ENCODE results near the gene HSPBAP1. TPM values are rescaled to one million over a fixed set of nuclear protein-coding genes. Genes with fewer than 3 reads are reported as not detected.
A peak's percentile ranks its signal among the peaks of the same experiment; 100 is the strongest.

Gene HSPBAP1
- total RNA-seq, 4 donors from 2014 or later, result 10.9 to 15.3 (median 12.9) TPM

DNA sequence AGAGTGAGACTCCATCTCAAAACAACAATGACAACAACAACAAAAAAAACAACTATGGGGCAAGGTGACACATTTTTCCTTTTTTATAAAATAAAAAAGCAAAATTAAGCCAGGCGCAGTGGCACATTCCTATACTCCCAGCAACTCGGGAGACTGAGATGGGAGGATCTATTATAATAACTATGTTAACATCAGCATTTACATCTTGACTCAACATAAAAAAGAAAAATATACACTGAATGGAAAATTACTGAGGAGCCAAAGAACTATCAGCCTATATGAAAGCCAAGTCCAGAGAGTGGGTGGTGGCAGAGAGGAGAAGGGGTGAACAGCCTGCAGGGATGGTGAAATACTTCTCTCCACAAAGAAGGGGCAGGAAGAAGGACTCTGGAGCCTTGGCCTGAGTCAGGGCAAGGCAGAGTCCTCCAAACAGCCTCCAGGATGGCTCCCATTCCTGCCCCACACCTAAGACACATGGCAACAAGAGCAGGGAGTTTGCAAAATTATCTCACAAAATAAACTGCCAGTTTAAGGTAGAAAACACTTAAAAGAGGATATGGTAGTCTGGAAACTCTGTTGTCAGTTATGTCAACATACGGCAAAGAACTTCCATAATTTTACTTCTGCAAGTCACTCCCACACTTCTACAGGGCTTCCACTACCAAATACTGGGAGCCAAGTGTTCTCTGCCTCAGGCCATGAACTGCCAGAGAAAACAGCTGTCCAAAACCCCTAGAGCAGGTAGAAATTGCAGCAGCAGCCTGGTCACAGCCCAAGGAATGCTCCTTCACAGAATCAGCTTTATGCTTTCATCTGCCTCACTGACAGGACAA lies 25.9 kb downstream of the HSPBAP1 start:
- peaks cover 0 to 3% (median 0%) of the 10 kb centered on the region in 4 donors for H3K4me1 ChIP-seq
- H3K27ac ChIP-seq, result peak overlapping the region in 2 of 4 donors; percentile 32 to 44
- no peak for DNase-seq (ENCODE audit: low spot score in 2 of 2)
- peaks cover 0 to 19% (median 3%) of the 10 kb centered on the region in 3 donors for H3K36me3 ChIP-seq
- 77 to 84% methylated on average over 3 of the region's 3 CpGs for WGBS, 2 donors
- H3K9me3 ChIP-seq, result no peaks in the 10 kb centered on the region
- no peak overlapping the region for H3K4me3 ChIP-seq
- no peaks in the 10 kb centered on the region for H3K27me3 ChIP-seq
- TF ChIP-seq POLR2A (IDR thresholded peaks at IDR 0.05) (no peak), EP300 (IDR thresholded peaks at IDR 0.05) (no peak)
- TF ChIP-seq, protein P1, sequence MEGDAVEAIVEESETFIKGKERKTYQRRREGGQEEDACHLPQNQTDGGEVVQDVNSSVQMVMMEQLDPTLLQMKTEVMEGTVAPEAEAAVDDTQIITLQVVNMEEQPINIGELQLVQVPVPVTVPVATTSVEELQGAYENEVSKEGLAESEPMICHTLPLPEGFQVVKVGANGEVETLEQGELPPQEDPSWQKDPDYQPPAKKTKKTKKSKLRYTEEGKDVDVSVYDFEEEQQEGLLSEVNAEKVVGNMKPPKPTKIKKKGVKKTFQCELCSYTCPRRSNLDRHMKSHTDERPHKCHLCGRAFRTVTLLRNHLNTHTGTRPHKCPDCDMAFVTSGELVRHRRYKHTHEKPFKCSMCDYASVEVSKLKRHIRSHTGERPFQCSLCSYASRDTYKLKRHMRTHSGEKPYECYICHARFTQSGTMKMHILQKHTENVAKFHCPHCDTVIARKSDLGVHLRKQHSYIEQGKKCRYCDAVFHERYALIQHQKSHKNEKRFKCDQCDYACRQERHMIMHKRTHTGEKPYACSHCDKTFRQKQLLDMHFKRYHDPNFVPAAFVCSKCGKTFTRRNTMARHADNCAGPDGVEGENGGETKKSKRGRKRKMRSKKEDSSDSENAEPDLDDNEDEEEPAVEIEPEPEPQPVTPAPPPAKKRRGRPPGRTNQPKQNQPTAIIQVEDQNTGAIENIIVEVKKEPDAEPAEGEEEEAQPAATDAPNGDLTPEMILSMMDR (IDR thresholded peaks at IDR 0.05), result no peak

DNA sequence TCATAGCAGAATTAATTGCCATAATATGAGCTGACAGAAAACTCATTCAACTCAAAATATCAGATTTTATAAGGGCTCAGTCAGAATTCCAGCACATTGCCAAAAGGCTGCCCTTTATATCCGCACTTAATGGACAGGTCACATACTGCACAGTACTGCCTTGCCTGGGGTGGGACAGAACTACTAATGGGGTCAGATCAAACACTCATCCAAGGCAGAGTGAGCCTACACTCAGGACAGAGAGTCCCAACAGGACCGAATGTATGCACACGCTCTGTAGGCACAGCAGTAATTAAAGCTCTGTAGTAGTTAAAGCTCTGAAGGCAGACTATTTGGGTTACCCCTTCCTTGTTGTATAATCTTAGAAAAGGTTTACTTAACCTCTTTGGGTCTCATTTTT lies 27.2 kb downstream of the HSPBAP1 start:
- TF ChIP-seq POLR2A (IDR thresholded peaks at IDR 0.05), result no peak
- TF ChIP-seq EP300 (IDR thresholded peaks at IDR 0.05), result no peak
- TF ChIP-seq, protein P1 (IDR thresholded peaks at IDR 0.05), result no peak
- H3K9me3 ChIP-seq, result no peaks in the 10 kb centered on the region
- peaks cover 0 to 19% (median 0%) of the 10 kb centered on the region in 3 donors for H3K36me3 ChIP-seq
- H3K4me1 ChIP-seq, result peaks cover 0 to 3% (median 0%) of the 10 kb centered on the region in 4 donors
- 79 to 83% methylated on average over 3 of the region's 3 CpGs for WGBS, 2 donors
- no peak for DNase-seq (ENCODE audit: low spot score in 2 of 2)
- H3K27me3 ChIP-seq, result no peaks in the 10 kb centered on the region
- no peak overlapping the region for H3K27ac ChIP-seq
- H3K4me3 ChIP-seq, result no peak overlapping the region

DNA sequence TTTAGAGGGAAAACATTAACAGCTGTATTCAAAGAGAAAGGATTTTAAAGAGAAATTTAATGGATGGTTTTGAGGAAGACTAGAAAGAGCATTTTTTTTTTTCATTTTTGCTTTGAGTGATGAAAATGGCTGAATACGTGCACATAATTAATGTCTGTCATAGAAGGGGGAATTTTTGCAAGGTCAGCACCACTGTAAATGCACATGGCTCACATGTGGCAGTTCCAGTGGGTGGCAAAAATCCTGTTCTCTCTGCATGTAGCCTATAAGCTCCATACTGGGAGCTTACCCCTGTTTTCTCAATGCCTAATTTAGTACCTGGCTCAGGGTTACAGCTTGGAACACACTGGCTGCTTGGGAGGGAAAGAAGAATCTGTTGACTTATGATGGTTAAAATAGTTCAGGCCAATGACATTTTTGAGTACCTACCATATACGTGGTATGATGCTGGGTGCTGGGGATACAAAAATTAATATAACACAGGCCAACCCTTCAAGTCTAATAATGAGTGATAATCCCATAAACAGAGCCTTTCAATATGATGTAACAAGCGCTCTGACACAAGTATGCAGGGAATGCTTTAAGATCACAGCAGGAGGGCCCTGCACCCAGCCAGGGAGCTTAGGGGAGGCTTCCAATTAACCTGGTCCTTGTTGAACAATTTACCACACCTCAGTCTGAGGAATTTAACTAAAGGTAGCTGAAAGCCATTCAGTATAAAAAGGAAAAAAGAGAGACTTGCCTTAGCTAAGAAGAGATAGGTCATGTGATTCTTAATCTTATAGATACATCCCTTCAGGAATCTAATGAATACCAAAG lies 33.0 kb downstream of the HSPBAP1 start:
- DNase-seq (ENCODE audit: low spot score in 2 of 2), result no peak
- TF ChIP-seq, protein P1 (IDR thresholded peaks at IDR 0.05), result no peak
- no peak for TF ChIP-seq EP300 (IDR thresholded peaks at IDR 0.05)
- no peak for TF ChIP-seq POLR2A (IDR thresholded peaks at IDR 0.05)
- Histone ChIP-seq H3K27me3 (no peaks in the 10 kb centered on the region), H3K9me3 (no peaks in the 10 kb centered on the region), H3K27ac (no peak overlapping the region), H3K36me3 (no peaks in the 10 kb centered on the region), H3K4me3 (no peak overlapping the region), H3K4me1 (peaks cover 0 to 18% (median 0%) of the 10 kb centered on the region in 4 donors)
- 71 to 73% methylated on average over 3 of the region's 3 CpGs for WGBS, 2 donors

DNA sequence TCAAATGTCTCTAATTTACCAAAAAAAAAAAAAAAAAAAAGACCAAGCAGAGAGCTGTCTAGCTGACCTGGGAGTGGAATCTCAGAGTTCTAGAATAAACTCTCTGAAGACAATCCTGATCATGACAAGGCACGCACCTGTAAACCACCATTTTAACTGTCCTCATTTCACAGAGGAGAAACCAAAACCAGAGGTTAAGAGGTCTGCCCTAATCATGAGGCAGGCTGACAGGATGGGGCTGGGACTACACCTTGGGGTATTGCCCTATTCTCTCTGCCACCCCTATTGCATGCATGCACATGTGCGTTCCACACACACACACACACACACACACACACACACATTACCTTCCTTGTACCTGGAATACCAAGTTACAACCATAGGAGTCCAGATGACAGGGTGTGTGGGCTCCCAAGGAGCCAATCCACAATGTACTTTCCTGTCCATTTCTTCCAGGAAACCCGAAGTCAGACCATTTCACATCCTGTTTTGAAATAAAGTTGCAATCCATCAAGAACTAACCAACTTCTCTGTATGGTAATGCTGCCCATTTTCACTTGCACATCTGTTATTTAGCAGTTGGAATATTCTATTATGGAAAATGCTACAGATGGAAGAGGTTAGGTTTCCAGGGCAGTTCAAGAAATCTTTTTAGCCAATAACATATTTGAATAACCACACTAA lies 34.6 kb downstream of the HSPBAP1 start:
- H3K36me3 ChIP-seq, result peaks cover 0 to 15% (median 2%) of the 10 kb centered on the region in 3 donors
- H3K27ac ChIP-seq, result no peak overlapping the region
- no peaks in the 10 kb centered on the region for H3K9me3 ChIP-seq
- no peaks in the 10 kb centered on the region for H3K27me3 ChIP-seq
- no peak for DNase-seq (ENCODE audit: low spot score in 2 of 2)
- H3K4me1 ChIP-seq, result peaks cover 0 to 18% (median 0%) of the 10 kb centered on the region in 4 donors
- TF ChIP-seq POLR2A (IDR thresholded peaks at IDR 0.05), result no peak
- TF ChIP-seq EP300 (IDR thresholded peaks at IDR 0.05), result peak in 1 of 2 donors; percentile 50
- H3K4me3 ChIP-seq, result no peak overlapping the region
- WGBS, 2 donors, result 70 to 75% methylated on average over 3 of the region's 3 CpGs

DNA sequence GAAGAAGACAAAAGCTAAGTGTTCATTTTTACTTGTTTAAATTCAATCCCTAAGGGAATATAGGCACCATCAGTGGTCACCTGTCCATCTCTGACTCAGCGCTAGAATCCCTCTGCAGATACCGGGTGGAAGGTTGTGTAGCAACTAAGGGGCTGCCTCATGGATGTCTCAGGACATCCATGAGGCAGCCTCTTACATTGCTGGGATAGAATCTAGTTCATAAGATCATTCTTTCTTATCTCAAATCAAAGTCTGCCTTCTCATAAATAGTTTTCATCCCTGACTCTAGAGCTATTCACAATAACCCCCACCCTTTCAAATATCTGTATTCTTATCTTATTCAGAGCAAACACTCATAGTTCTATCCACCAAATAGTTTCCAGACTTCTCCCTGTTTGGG lies 38.1 kb downstream of the HSPBAP1 start:
- peaks cover 0 to 42% (median 2%) of the 10 kb centered on the region in 3 donors for H3K36me3 ChIP-seq
- no peak for DNase-seq (ENCODE audit: low spot score in 2 of 2)
- no peak overlapping the region for H3K27ac ChIP-seq
- H3K4me3 ChIP-seq, result no peak overlapping the region
- 94 to 95% methylated on average over 2 of the region's 2 CpGs for WGBS, 2 donors
- TF ChIP-seq POLR2A (IDR thresholded peaks at IDR 0.05), result no peak
- no peak for TF ChIP-seq EP300 (IDR thresholded peaks at IDR 0.05)
- TF ChIP-seq, protein P1 (IDR thresholded peaks at IDR 0.05), result no peak
- H3K27me3 ChIP-seq, result no peaks in the 10 kb centered on the region
- H3K4me1 ChIP-seq, result peaks cover 0 to 13% (median 0%) of the 10 kb centered on the region in 4 donors
- no peaks in the 10 kb centered on the region for H3K9me3 ChIP-seq

All from tibial nerve (tissue), 4 donors.